Stomach (tissue), 9 donors: ENCODE data around the gene EIPR1. TPM values are rescaled to one million over a fixed set of nuclear protein-coding genes. Genes with fewer than 3 reads are reported as not detected.

Source experiments
- DNase-seq, 2 donors: peaks; one replicate each; pipeline versions ENCODE4 v3.0.0 to v3.0.0-alpha.2; 2013 to 2019
- H3K27ac ChIP-seq, 5 donors: fragments of 200-600 bp in 4 of 5; sonication (generic) in 4 of 5; one replicate each; pipeline ENCODE4 v1.5.1; 2013 to 2019; ENCODE audit warnings: mild to moderate bottlenecking in 1 of 5, moderate library complexity in 1 of 5
- H3K27me3 ChIP-seq, 3 donors: fragments of 200-600 bp; sonication (generic); one replicate each; pipeline ENCODE4 v1.5.1; 2017 to 2019; ENCODE audit warnings: mixed run types in 1 of 3
- H3K36me3 ChIP-seq, 4 donors: fragments of 200-600 bp; sonication (generic); 1 replicate in 3 of 4; 2 replicates in 1 of 4; pipeline ENCODE4 v1.5.1; 2016 to 2019
- H3K4me1 ChIP-seq, 4 donors: fragments of 200-600 bp; sonication (generic); one replicate each; pipeline ENCODE4 v1.5.1; 2016 to 2019
- H3K4me3 ChIP-seq, 4 donors: fragments of 200-600 bp; sonication (generic) in 3 of 4; one replicate each; pipeline ENCODE4 v1.5.1; 2016 to 2019; ENCODE audit warnings: mild to moderate bottlenecking in 1 of 4
- H3K9me3 ChIP-seq, 4 donors: fragments of 200-600 bp; sonication (generic); one replicate each; pipeline ENCODE4 v1.5.1; 2016 to 2019
- EP300 ChIP-seq: sonication (generic); formaldehyde crosslinking; IDR thresholded peaks from one replicate; pipeline ENCODE4 v1.6.1; 2017; ENCODE audit warnings: antibody characterized with exemption
- POLR2A ChIP-seq, 4 donors: fragments of 450-650 bp; IDR thresholded peaks; one replicate each; pipeline ENCODE4 v1.6.1; 2016; ENCODE audit warnings: antibody characterized with exemption in 4 of 4, control low read depth in 2 of 4, mild to moderate bottlenecking in 1 of 4, moderate library complexity in 1 of 4
- POLR2AphosphoS5 ChIP-seq, 3 donors: sonication (generic); formaldehyde crosslinking; IDR thresholded peaks; one replicate each; pipeline ENCODE4 v1.6.1; 2016; ENCODE audit warnings: antibody characterized with exemption in 3 of 3
- WGBS, 5 donors: extraction: QIAGEN DNeasy Blood & Tissue Kit in 3 of 5; methylation state at CpG; one replicate each; pipeline versions ENCODE4 v1.1.5 to v1.1.7; 2013 to 2018; 5-methylcytosine and 5-hydroxymethylcytosine counted together
- intact Hi-C: fragments of 100-400 bp; cut with DNase I; formaldehyde crosslinking; loops from one replicate; pipeline ENCODE4 v1.15.1; 2023; ENCODE audit warnings: low total_unique reads
- polyA plus RNA-seq, 3 donors: library from polyadenylated mRNA; stranded (reverse); fragments of 200-250 nt; gene quantifications; one replicate each; pipeline ENCODE4 v1.2.3, GENCODE V29; 2013
- total RNA-seq, 5 donors: library from RNA; depleted of rRNA; stranded (reverse); fragments of >200 nt; gene quantifications; one replicate each; pipeline versions ENCODE4 v1.1.0 to v1.2.3, GENCODE V29; 2014 to 2016
- TF ChIP-seq, protein P1 (sequence below), 7 experiments: fragments of 450-650 bp in 4 of 7; fragments of 200-600 bp in 3 of 7; sonication (generic) in 3 of 7; IDR thresholded peaks; one replicate each; pipeline ENCODE4 v1.5.1; 2016 to 2019; ENCODE audit warnings: antibody characterized with exemption in 7 of 7, control low read depth in 2 of 7, mild to moderate bottlenecking in 1 of 7
- donor health status: healthy with polysubstance abuse.
- donor health status: Bipolar disorder and iron deficiency.
- donor health status: healthy.

The EIPR1 gene
- total and polyA plus RNA-seq, 8 donors, result 1.2 to 39.4 (median 12.7) TPM

DNA sequence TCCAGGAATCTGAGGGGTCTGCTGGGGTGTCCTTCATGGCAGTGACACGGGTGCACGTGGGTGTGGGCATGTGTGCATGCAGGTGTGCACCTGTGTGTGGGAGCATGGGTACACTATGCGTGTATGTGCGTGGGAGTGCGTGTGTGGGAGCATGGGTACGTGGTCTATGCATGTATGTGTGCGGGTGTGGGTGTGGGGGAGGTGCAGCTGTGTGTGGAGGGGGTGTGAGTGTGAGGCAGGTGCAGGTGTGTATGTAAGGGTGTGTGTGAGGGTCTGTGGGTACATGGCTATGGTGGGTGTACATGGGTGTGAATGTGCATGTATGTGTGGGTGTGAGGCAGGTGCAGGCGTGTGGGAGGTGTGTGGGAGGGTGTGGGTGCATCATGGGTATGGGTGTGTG lies 36.3 kb downstream of the EIPR1 start:
- Histone ChIP-seq H3K36me3 (peaks cover 0 to 24% (median 21%) of the 10 kb centered on the region in 4 donors), H3K4me1 (no peaks in the 10 kb centered on the region), H3K27me3 (no peaks in the 10 kb centered on the region), H3K27ac (no peak overlapping the region), H3K4me3 (no peak overlapping the region), H3K9me3 (no peaks in the 10 kb centered on the region)
- intact Hi-C loops, result no loop called here
- no peak for DNase-seq
- WGBS, 5 donors, result 93 to 97% (median 95%) methylated on average over 8 of the region's 8 CpGs
- TF ChIP-seq POLR2A (IDR thresholded peaks at IDR 0.05), result no peak
- TF ChIP-seq, protein P1, sequence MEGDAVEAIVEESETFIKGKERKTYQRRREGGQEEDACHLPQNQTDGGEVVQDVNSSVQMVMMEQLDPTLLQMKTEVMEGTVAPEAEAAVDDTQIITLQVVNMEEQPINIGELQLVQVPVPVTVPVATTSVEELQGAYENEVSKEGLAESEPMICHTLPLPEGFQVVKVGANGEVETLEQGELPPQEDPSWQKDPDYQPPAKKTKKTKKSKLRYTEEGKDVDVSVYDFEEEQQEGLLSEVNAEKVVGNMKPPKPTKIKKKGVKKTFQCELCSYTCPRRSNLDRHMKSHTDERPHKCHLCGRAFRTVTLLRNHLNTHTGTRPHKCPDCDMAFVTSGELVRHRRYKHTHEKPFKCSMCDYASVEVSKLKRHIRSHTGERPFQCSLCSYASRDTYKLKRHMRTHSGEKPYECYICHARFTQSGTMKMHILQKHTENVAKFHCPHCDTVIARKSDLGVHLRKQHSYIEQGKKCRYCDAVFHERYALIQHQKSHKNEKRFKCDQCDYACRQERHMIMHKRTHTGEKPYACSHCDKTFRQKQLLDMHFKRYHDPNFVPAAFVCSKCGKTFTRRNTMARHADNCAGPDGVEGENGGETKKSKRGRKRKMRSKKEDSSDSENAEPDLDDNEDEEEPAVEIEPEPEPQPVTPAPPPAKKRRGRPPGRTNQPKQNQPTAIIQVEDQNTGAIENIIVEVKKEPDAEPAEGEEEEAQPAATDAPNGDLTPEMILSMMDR (IDR thresholded peaks at IDR 0.05), result no peak
- no peak for TF ChIP-seq EP300

- Histone ChIP-seq H3K4me3 (no peak overlapping the region), H3K36me3 (peaks cover 0 to 31% (median 26%) of the 10 kb centered on the region in 4 donors), H3K27ac (no peak overlapping the region), H3K27me3 (no peaks in the 10 kb centered on the region), H3K9me3 (no peaks in the 10 kb centered on the region), H3K4me1 (no peaks in the 10 kb centered on the region)
- intact Hi-C loops, result no loop called here
- WGBS, 5 donors, result 88 to 99% (median 97%) methylated on average over 10 of the region's 10 CpGs
- no peak for DNase-seq
- TF ChIP-seq EP300 (no peak), POLR2A (IDR thresholded peaks at IDR 0.05) (no peak), POLR2AphosphoS5 (IDR thresholded peaks at IDR 0.05) (no peak)
- TF ChIP-seq, protein P1 (IDR thresholded peaks at IDR 0.05), result no peak
Observed at GRCh38 chr2:3340144-3340543, 37.5 kb downstream of the EIPR1 start.

- peaks cover 0 to 44% (median 36%) of the 10 kb centered on the region in 4 donors for H3K36me3 ChIP-seq
- 88 to 94% (median 90%) methylated on average over 10 of the region's 10 CpGs for WGBS, 5 donors
- intact Hi-C loops, result no loop called here
- no peak overlapping the region for H3K27ac ChIP-seq
- H3K9me3 ChIP-seq, result no peaks in the 10 kb centered on the region
- H3K27me3 ChIP-seq, result no peaks in the 10 kb centered on the region
- H3K4me1 ChIP-seq, result no peaks in the 10 kb centered on the region
- H3K4me3 ChIP-seq, result no peak overlapping the region
- DNase-seq, result no peak
- TF ChIP-seq, protein P1 (IDR thresholded peaks at IDR 0.05), result no peak
- TF ChIP-seq EP300 (no peak), POLR2AphosphoS5 (IDR thresholded peaks at IDR 0.05) (no peak), POLR2A (IDR thresholded peaks at IDR 0.05) (no peak)
Observed at GRCh38 chr2:3338340-3338739, 39.3 kb downstream of the EIPR1 start.

DNA sequence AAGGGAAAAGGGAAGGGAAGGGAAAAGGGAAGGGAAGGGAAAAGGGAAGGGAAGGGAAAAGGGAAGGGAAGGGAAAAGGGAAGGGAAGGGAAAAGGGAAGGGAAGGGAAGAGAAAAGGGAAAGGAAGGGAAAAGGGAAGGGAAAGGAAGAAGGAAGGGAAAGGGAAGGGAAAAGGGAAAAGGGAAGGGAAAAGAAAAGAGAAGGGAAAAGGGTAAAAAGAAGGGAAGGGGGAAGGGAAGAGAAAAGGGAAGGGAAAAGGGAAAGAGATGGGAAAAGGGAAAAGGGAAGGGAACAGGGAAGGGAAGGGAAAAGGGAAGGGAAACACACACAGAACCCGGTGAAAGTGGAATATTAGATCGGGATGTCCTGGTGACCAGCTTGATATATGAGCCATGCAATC lies 40.8 kb downstream of the EIPR1 start:
- no peak for DNase-seq
- intact Hi-C loops, result no loop called here
- TF ChIP-seq EP300 (no peak), POLR2AphosphoS5 (IDR thresholded peaks at IDR 0.05) (no peak), POLR2A (IDR thresholded peaks at IDR 0.05) (no peak)
- TF ChIP-seq, protein P1 (IDR thresholded peaks at IDR 0.05), result no peak
- no peaks in the 10 kb centered on the region for H3K9me3 ChIP-seq
- peaks cover 0 to 58% (median 46%) of the 10 kb centered on the region in 4 donors for H3K36me3 ChIP-seq
- H3K4me1 ChIP-seq, result no peaks in the 10 kb centered on the region
- WGBS, 5 donors, result 95 to 99% (median 98%) methylated on average over 2 of the region's 2 CpGs
- H3K27ac ChIP-seq, result no peak overlapping the region
- no peaks in the 10 kb centered on the region for H3K27me3 ChIP-seq
- no peak overlapping the region for H3K4me3 ChIP-seq
